ENCODE measurements around the gene IKBKE.

Gene IKBKE

GRCh38 chr1:206466840-206467649 lies 3.2 kb upstream of the IKBKE start:
- CTCF ChIA-PET: interaction anchor here (1.0 kb wide), 1 partner anchor 13 kb away, joined by 3 read pairs; no protein-coding TSS in a partner anchor
- H3K36me3 ChIP-seq (ENCODE audit: control insufficient read depth in 2 of 2, insufficient read depth in 1 of 2, low read length in 2 of 2): peaks cover 0 to 14% of the 10 kb centered on the region in 2 experiments; a peak in 1 of 3 replicates
- TF ChIP-seq FEZF1 (tag by site-specific recombination; IDR thresholded peaks at IDR 0.05): no peak
- no peak for TF ChIP-seq ZNF48 (tag by site-specific recombination; IDR thresholded peaks at IDR 0.05)
- peak; percentile 95 for TF ChIP-seq EGR2 (tag by site-specific recombination; IDR thresholded peaks at IDR 0.05; ENCODE audit: low read depth)
- TF ChIP-seq ZNF623 (tag by site-specific recombination; IDR thresholded peaks at IDR 0.05): no peak
- TF ChIP-seq ZFHX2 (tag by site-specific recombination; conservative IDR thresholded peaks at IDR 0.05): peak; percentile 92
- TF ChIP-seq ZEB2 (tag by site-specific recombination; IDR thresholded peaks at IDR 0.05): no peak
- TF ChIP-seq KLF8 (tag by site-specific recombination; IDR thresholded peaks at IDR 0.05): no peak
- no peak for TF ChIP-seq KLF1 (tag by site-specific recombination; IDR thresholded peaks at IDR 0.05)
- no peak for TF ChIP-seq ZNF362 (tag by site-specific recombination; IDR thresholded peaks at IDR 0.05)
- POLR2A ChIA-PET: no interaction called here
- 0 out of 2 replicates have a peak, but pooled peaks cover 2% of the 10 kb centered on the region for H3K4me1 ChIP-seq (ENCODE audit: control insufficient read depth, insufficient read depth, low read length)
- no peak overlapping the region for H3K27ac ChIP-seq (ENCODE audit: extremely low read depth, low read depth, low read length)
- no peak overlapping the region for H3K4me3 ChIP-seq (ENCODE audit: low read depth, low read length)
- no peaks in the 10 kb centered on the region for H3K9me3 ChIP-seq (ENCODE audit: control insufficient read depth, insufficient read depth, low read depth, low read length)

- Histone ChIP-seq H3K4me1 (ENCODE audit: control insufficient read depth, insufficient read depth, low read length) (0 out of 2 replicates have a peak, but pooled peaks cover 2% of the 10 kb centered on the region), H3K4me3 (ENCODE audit: low read depth, low read length) (no peak overlapping the region), H3K9me3 (ENCODE audit: control insufficient read depth, insufficient read depth, low read depth, low read length) (no peaks in the 10 kb centered on the region), H3K36me3 (ENCODE audit: control insufficient read depth in 2 of 2, insufficient read depth in 1 of 2, low read length in 2 of 2) (peaks cover 0 to 10% of the 10 kb centered on the region in 2 experiments; a peak in 1 of 3 replicates), H3K27ac (ENCODE audit: extremely low read depth, low read depth, low read length) (no peak overlapping the region)
- no peak for TF ChIP-seq KLF7 (tag by site-specific recombination; IDR thresholded peaks at IDR 0.05; ENCODE audit: borderline replicate concordance)
- TF ChIP-seq HOXC10 (CRISPR knock-in tag; IDR thresholded peaks at IDR 0.05): no peak
- TF ChIP-seq MYNN (tag by site-specific recombination; IDR thresholded peaks at IDR 0.05; ENCODE audit: borderline replicate concordance): no peak
- no peak for TF ChIP-seq ZNF561 (tag by site-specific recombination; IDR thresholded peaks at IDR 0.05; ENCODE audit: borderline replicate concordance)
- no peak for TF ChIP-seq HIC1 (tag by site-specific recombination; IDR thresholded peaks at IDR 0.05)
- no peak for TF ChIP-seq ZNF274 (IDR thresholded peaks at IDR 0.05; ENCODE audit: low read length)
- TF ChIP-seq ZNF274 (tag by site-specific recombination; IDR thresholded peaks at IDR 0.05; ENCODE audit: borderline replicate concordance): no peak
- no peak for TF ChIP-seq ZNF354C (tag by site-specific recombination; IDR thresholded peaks at IDR 0.05; ENCODE audit: borderline replicate concordance, low read depth)
- TF ChIP-seq ZNF707 (tag by site-specific recombination; IDR thresholded peaks at IDR 0.05): no peak
- TF ChIP-seq ZNF560 (tag by site-specific recombination; IDR thresholded peaks at IDR 0.05; ENCODE audit: borderline replicate concordance): no peak
- CTCF ChIA-PET: interaction anchor here (1.0 kb wide), 1 partner anchor 12 kb away, joined by 3 read pairs; no protein-coding TSS in a partner anchor
- POLR2A ChIA-PET: no interaction called here
Measured at GRCh38 chr1:206467915-206468314, 2.4 kb upstream of the IKBKE start.
